HFFc6 (cell line): ENCODE data around the gene TEK. TPM values are rescaled to one million over a fixed set of nuclear protein-coding genes. Genes with fewer than 3 reads are reported as not detected.

ENCODE experiments used
- DNase-seq: peaks from one replicate; pipeline ENCODE4 v3.0.0-alpha.2; 2018
- H3K27ac Mint-ChIP-seq: 2 replicates; pipeline ENCODE4 v1.8.0; 2020; ENCODE audit warnings: mild to moderate bottlenecking, mixed read lengths
- H3K27me3 Mint-ChIP-seq: 2 replicates; pipeline ENCODE4 v1.8.0; 2021; ENCODE audit warnings: mild to moderate bottlenecking, moderate library complexity, mixed read lengths; ENCODE audit not compliant: insufficient read depth
- H3K36me3 Mint-ChIP-seq: 2 replicates; pipeline ENCODE4 v1.8.0; 2021; ENCODE audit warnings: low read depth, mixed read lengths
- H3K4me1 Mint-ChIP-seq: 2 replicates; pipeline ENCODE4 v1.8.0; 2020; ENCODE audit warnings: low read depth, mixed read lengths
- H3K4me3 Mint-ChIP-seq: 2 replicates; pipeline ENCODE4 v1.8.0; 2020; ENCODE audit warnings: mild to moderate bottlenecking, moderate library complexity, mixed read lengths
- H3K9me3 Mint-ChIP-seq: 2 replicates; pipeline ENCODE4 v1.8.0; 2020; ENCODE audit warnings: mild to moderate bottlenecking, mixed read lengths
- CTCF ChIP-seq: fragments of 200-600 bp; sonication (generic); IDR thresholded peaks from 2 replicates; pipeline ENCODE4 v1.5.0; 2021; ENCODE audit warnings: antibody characterized with exemption, mild to moderate bottlenecking
- total RNA-seq, 6 experiments: library from RNA; stranded (reverse); fragmentation: NEBNext Ultra II Directional; extraction: Animal tissue kit (Norgen Biotek cat#: 25700); gene quantifications; 2 replicates in 1 of 6; 3 replicates in 5 of 6; pipeline ENCODE4 v1.2.3, GENCODE V29; 2021

Gene TEK
- total RNA-seq, 6 experiments from 2014 or later = 2.0 to 10.0 (median 8.5) TPM

GRCh38 chr9:27206041-27206440 is 97.0 kb downstream of the TEK start:
- no peaks in the 10 kb centered on the region for H3K9me3 Mint-ChIP-seq
- peaks cover 50% of the 10 kb centered on the region for H3K4me1 Mint-ChIP-seq
- H3K4me3 Mint-ChIP-seq = no peak overlapping the region
- H3K27ac Mint-ChIP-seq = no peak overlapping the region
- no peak for TF ChIP-seq CTCF
- DNase-seq = no peak
- peaks cover 4% of the 10 kb centered on the region; the same call in 1 of the 2 replicates for H3K36me3 Mint-ChIP-seq
- no peaks in the 10 kb centered on the region; the same call in 1 of the 2 replicates for H3K27me3 Mint-ChIP-seq

- Mint-ChIP-seq H3K36me3 (no peaks in the 10 kb centered on the region), H3K4me1 (peaks cover 54% of the 10 kb centered on the region), H3K4me3 (no peak overlapping the region), H3K27me3 (no peaks in the 10 kb centered on the region; the same call in 1 of the 2 replicates), H3K27ac (no peak overlapping the region), H3K9me3 (no peaks in the 10 kb centered on the region)
- no peak for DNase-seq
- TF ChIP-seq CTCF = no peak
Measured at GRCh38 chr9:27209034-27209433, 100.0 kb downstream of the TEK start.

- Mint-ChIP-seq H3K27ac (peak overlapping the region; percentile 14; the same call in 1 of the 2 replicates), H3K4me1 (peaks cover 39% of the 10 kb centered on the region), H3K36me3 (no peaks in the 10 kb centered on the region), H3K4me3 (no peak overlapping the region), H3K27me3 (no peaks in the 10 kb centered on the region; the same call in 1 of the 2 replicates), H3K9me3 (no peaks in the 10 kb centered on the region)
- no peak for DNase-seq
- no peak for TF ChIP-seq CTCF
Measured at GRCh38 chr9:27210588-27210987, 101.6 kb downstream of the TEK start.

GRCh38 chr9:27212191-27212590 is 103.2 kb downstream of the TEK start:
- H3K4me1 Mint-ChIP-seq = peaks cover 29% of the 10 kb centered on the region
- no peaks in the 10 kb centered on the region; the same call in 1 of the 2 replicates for H3K27me3 Mint-ChIP-seq
- no peaks in the 10 kb centered on the region for H3K9me3 Mint-ChIP-seq
- H3K36me3 Mint-ChIP-seq = no peaks in the 10 kb centered on the region
- no peak for TF ChIP-seq CTCF
- peak; percentile 46 for DNase-seq
- H3K4me3 Mint-ChIP-seq = peak overlapping the region; percentile 32; the same call in 1 of the 2 replicates
- H3K27ac Mint-ChIP-seq = peak overlapping the region; percentile 60; the same call in 1 of the 2 replicates

GRCh38 chr9:27212621-27213020 is 103.6 kb downstream of the TEK start:
- no peaks in the 10 kb centered on the region for H3K9me3 Mint-ChIP-seq
- no peak overlapping the region for H3K27ac Mint-ChIP-seq
- DNase-seq = no peak
- no peaks in the 10 kb centered on the region for H3K36me3 Mint-ChIP-seq
- no peak for TF ChIP-seq CTCF
- peaks cover 29% of the 10 kb centered on the region for H3K4me1 Mint-ChIP-seq
- H3K4me3 Mint-ChIP-seq = peak overlapping the region; percentile 32; the same call in 1 of the 2 replicates
- H3K27me3 Mint-ChIP-seq = no peaks in the 10 kb centered on the region; the same call in 1 of the 2 replicates
